Neural cell (in vitro differentiated cells): ENCODE data around the gene ABCB8. TPM values are rescaled to one million over a fixed set of nuclear protein-coding genes. Genes with fewer than 3 reads are reported as not detected.

Experiments
- H2AFZ ChIP-seq: fragments of 200-600, 300-800 bp; sonication (generic), shearing (Covaris generic); 2 replicates; pipeline ENCODE4 v1.6.0; 2014; ENCODE audit warnings: low read depth, mild to moderate bottlenecking, antibody characterized with exemption, low read length, moderate library complexity
- H3F3A ChIP-seq: fragments of 200-600 bp; shearing (Covaris generic); 2 replicates; pipeline ENCODE4 v1.6.1; 2016; ENCODE audit warnings: mild to moderate bottlenecking, moderate library complexity, mixed read lengths, antibody characterized with exemption, low read length; ENCODE audit not compliant: insufficient read depth, poor library complexity, severe bottlenecking
- H3K27ac ChIP-seq: fragments of 200-600, 300-800 bp; sonication (generic), shearing (Covaris generic); 2 replicates; pipeline ENCODE4 v1.5.1; 2014; ENCODE audit warnings: mild to moderate bottlenecking, low read length, moderate library complexity
- H3K27me3 ChIP-seq: fragments of 300-800, 200-600 bp; sonication (generic), shearing (Covaris generic); 2 replicates; pipeline ENCODE4 v1.6.0; 2014; ENCODE audit warnings: mild to moderate bottlenecking, low read depth, low read length, moderate library complexity; ENCODE audit not compliant: insufficient read depth
- H3K36me3 ChIP-seq: fragments of 300-800, 200-600 bp; sonication (generic), shearing (Covaris generic); 2 replicates; pipeline ENCODE4 v1.5.1; 2014; ENCODE audit warnings: mild to moderate bottlenecking, antibody characterized with exemption, low read length, moderate library complexity; ENCODE audit not compliant: insufficient read depth
- H3K4me2 ChIP-seq: fragments of 300-800, 200-600 bp; sonication (generic), shearing (Covaris generic); 2 replicates; pipeline ENCODE4 v1.6.0; 2014; ENCODE audit warnings: mild to moderate bottlenecking, low read length
- H3K4me3 ChIP-seq: fragments of 300-800, 200-600 bp; sonication (generic), shearing (Covaris generic); 2 replicates; pipeline ENCODE4 v1.5.1; 2014; ENCODE audit warnings: mild to moderate bottlenecking, low read length, moderate library complexity
- H3K79me2 ChIP-seq: fragments of 200-600 bp; shearing (Covaris generic); replicated peaks from 2 replicates; pipeline ENCODE4 v1.6.0; 2014; ENCODE audit warnings: mild to moderate bottlenecking, low read length, moderate library complexity; ENCODE audit not compliant: insufficient read depth
- H3K9ac ChIP-seq: fragments of 300-800, 200-600 bp; sonication (generic), shearing (Covaris generic); 2 replicates; pipeline ENCODE4 v1.6.1; 2016; ENCODE audit warnings: mild to moderate bottlenecking, low read length, mixed read lengths
- H3K9me2 ChIP-seq: fragments of 200-600 bp; shearing (Covaris generic); 2 replicates; pipeline ENCODE4 v1.6.1; 2016; ENCODE audit warnings: mild to moderate bottlenecking, low read length, mixed read lengths; ENCODE audit not compliant: insufficient read depth
- H3K9me3 ChIP-seq: fragments of 200-600, 300-800 bp; sonication (generic), shearing (Covaris generic); 2 replicates; pipeline ENCODE4 v1.6.1; 2016; ENCODE audit warnings: mild to moderate bottlenecking, mixed run types, low read length, moderate library complexity, mixed read lengths
- H4K20me1 ChIP-seq: fragments of 200-600 bp; shearing (Covaris generic); 2 replicates; pipeline ENCODE4 v1.6.1; 2016; ENCODE audit warnings: mild to moderate bottlenecking, mixed run types; ENCODE audit not compliant: insufficient read depth
- CTCF ChIP-seq: fragments of 450-650 bp; IDR thresholded peaks from 2 replicates; pipeline ENCODE4 v1.5.1; 2014; ENCODE audit warnings: antibody characterized with exemption, mild to moderate bottlenecking, moderate library complexity; ENCODE audit not compliant: poor library complexity, severe bottlenecking
- EP300 ChIP-seq: fragments of 450-650 bp; conservative IDR thresholded peaks from 2 replicates; pipeline ENCODE4 v1.6.1; 2014; ENCODE audit warnings: antibody characterized with exemption, mild to moderate bottlenecking, moderate library complexity; ENCODE audit not compliant: poor library complexity, severe bottlenecking
- EZH2 ChIP-seq: fragments of 200-600, 300-800 bp; shearing (Covaris generic), sonication (generic); IDR thresholded peaks from 2 replicates; pipeline ENCODE4 v1.6.1; 2014; ENCODE audit warnings: antibody characterized with exemption, low read length, borderline replicate concordance, mild to moderate bottlenecking; ENCODE audit not compliant: insufficient read depth, poor library complexity, severe bottlenecking
- MXI1 ChIP-seq: fragments of 450-650 bp; conservative IDR thresholded peaks from 2 replicates; pipeline ENCODE4 v1.6.1; 2014; ENCODE audit warnings: antibody characterized with exemption, mild to moderate bottlenecking; ENCODE audit not compliant: poor library complexity, severe bottlenecking
- POLR2AphosphoS5 ChIP-seq: IDR thresholded peaks from 2 replicates; pipeline ENCODE4 v1.6.1; 2012
- RAD21 ChIP-seq: fragments of 450-650 bp; conservative IDR thresholded peaks from 2 replicates; pipeline ENCODE4 v1.6.1; 2014; ENCODE audit warnings: antibody characterized with exemption, mild to moderate bottlenecking, moderate library complexity
- TAF1 ChIP-seq: IDR thresholded peaks from 2 replicates; pipeline ENCODE4 v1.6.1; 2012; ENCODE audit warnings: low read depth
- polyA plus RNA-seq: library from polyadenylated mRNA; depleted of rRNA; stranded (reverse); fragments of >200 nt; gene quantifications from 2 replicates; pipeline ENCODE4 v1.2.3, GENCODE V29; 2014
- TF ChIP-seq, protein P1 (sequence below): IDR thresholded peaks from 2 replicates; pipeline ENCODE4 v1.6.1; 2012; ENCODE audit warnings: borderline replicate concordance

ABCB8 gene
- polyA plus RNA-seq, 1 donor from 2014 or later, result 40.5 TPM

DNA sequence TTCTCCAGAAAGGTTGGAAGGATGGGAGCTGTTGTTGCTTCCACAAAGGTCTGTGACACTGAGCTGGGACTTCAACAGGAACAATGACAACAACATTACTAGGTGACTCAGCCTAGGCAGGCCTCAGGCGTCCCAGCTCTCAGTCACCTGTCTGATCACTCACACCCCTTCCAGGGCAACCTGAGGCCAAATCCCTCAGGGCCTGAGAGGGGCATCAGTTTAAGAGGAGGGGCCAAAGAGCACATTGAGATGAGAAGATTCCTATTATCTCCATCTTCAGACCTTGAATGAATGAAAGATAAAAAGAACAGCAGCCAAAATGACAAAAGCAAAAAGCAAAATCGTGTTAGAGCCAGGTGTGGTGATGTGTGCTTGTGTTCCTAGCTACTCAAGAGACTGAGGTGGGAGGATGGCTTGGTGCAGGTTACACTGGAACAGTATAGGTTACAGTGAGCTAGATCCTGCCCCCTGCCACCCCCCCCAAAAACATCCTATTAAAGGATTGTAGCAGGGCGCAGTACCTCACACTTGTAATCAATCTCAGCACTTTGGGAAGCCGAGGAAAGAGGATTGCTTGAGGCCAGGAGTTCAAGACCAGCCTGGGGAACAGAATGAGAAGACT is 3.7 kb upstream of the ABCB8 start, which contains the start of gene ATG9B:
TSS of gene ATG9B (minus strand) at position 60 of the 622 bp plus-strand sequence. CDS start 71 bp downstream, outside the sequence.
- H3K4me2 ChIP-seq, result no peak within 1 kb of the TSS
- H3K36me3 ChIP-seq, result no peaks in the 10 kb centered on the region
- H3K27ac ChIP-seq, result no peak within 1 kb of the TSS
- no peak within 1 kb of the TSS for H2AFZ ChIP-seq
- TF ChIP-seq, protein P1, sequence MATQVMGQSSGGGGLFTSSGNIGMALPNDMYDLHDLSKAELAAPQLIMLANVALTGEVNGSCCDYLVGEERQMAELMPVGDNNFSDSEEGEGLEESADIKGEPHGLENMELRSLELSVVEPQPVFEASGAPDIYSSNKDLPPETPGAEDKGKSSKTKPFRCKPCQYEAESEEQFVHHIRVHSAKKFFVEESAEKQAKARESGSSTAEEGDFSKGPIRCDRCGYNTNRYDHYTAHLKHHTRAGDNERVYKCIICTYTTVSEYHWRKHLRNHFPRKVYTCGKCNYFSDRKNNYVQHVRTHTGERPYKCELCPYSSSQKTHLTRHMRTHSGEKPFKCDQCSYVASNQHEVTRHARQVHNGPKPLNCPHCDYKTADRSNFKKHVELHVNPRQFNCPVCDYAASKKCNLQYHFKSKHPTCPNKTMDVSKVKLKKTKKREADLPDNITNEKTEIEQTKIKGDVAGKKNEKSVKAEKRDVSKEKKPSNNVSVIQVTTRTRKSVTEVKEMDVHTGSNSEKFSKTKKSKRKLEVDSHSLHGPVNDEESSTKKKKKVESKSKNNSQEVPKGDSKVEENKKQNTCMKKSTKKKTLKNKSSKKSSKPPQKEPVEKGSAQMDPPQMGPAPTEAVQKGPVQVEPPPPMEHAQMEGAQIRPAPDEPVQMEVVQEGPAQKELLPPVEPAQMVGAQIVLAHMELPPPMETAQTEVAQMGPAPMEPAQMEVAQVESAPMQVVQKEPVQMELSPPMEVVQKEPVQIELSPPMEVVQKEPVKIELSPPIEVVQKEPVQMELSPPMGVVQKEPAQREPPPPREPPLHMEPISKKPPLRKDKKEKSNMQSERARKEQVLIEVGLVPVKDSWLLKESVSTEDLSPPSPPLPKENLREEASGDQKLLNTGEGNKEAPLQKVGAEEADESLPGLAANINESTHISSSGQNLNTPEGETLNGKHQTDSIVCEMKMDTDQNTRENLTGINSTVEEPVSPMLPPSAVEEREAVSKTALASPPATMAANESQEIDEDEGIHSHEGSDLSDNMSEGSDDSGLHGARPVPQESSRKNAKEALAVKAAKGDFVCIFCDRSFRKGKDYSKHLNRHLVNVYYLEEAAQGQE, result no peak
- TF ChIP-seq POLR2AphosphoS5 (no peak), RAD21 (no peak), EZH2 (no peak), EP300 (no peak), TAF1 (no peak), MXI1 (no peak), CTCF (no peak)
- peaks cover 7% of the 10 kb centered on the region for H3K27me3 ChIP-seq
- no peaks in the 10 kb centered on the region for H4K20me1 ChIP-seq
- no peak within 1 kb of the TSS for H3K9ac ChIP-seq
- peaks cover 3% of the 10 kb centered on the region for H3K79me2 ChIP-seq
- no peaks in the 10 kb centered on the region for H3K9me3 ChIP-seq
- no peaks in the 10 kb centered on the region for H3K9me2 ChIP-seq
- H3K4me3 ChIP-seq, result no peak within 1 kb of the TSS
- no peaks in the 10 kb centered on the region for H3F3A ChIP-seq

DNA sequence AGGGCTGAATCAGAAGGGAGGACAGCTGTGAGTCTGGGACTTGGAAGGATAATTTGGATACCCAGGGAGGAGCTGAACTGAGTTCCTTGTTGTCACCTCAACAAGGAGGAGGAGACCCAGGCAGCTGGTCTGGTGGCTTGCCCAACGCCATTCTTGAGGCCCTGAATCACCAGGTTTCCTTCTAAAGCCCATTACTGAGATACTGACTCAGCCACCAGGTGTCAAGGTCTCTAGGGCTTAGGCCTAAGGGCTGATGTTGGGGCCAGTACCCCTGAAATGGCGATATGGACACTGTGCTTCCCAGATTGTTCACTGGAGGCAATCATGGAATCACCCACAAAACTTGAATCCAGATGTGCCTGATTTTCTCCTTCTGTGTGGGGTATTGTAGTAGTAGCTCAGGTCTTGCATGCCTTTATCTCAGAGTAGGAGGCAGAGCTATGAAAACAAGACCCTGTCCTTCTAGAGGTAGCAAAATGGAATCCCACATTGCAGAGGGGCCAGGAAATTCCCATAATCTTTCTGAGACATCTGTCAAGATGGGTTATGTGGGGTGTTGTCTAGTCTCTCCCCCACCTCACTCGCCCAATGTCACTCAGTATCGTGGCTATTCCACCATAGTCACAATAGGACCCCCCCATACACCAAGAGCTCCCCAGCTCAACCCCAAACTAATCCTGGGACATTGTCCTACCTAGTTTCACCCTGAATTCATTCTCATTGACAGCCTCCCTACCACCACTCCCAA is 2.2 kb upstream of the ABCB8 start:
- Histone ChIP-seq H3K9ac (no peak overlapping the region), H2AFZ (no peak overlapping the region), H3K27ac (no peak overlapping the region), H3K9me2 (no peaks in the 10 kb centered on the region), H3K79me2 (peaks cover 3% of the 10 kb centered on the region), H3K4me3 (no peak overlapping the region), H3K9me3 (no peaks in the 10 kb centered on the region), H3K27me3 (no peaks in the 10 kb centered on the region), H3K36me3 (no peaks in the 10 kb centered on the region), H4K20me1 (no peaks in the 10 kb centered on the region), H3K4me2 (no peak overlapping the region), H3F3A (no peaks in the 10 kb centered on the region)
- TF ChIP-seq, protein P1, result no peak
- TF ChIP-seq TAF1, result no peak
- TF ChIP-seq CTCF, result no peak
- no peak for TF ChIP-seq EZH2
